Measurements from ENCODE around the gene CHPT1. TPM values are rescaled to one million over a fixed set of nuclear protein-coding genes. Genes with fewer than 3 reads are reported as not detected.

The CHPT1 gene
- 31.8 TPM for total RNA-seq

DNA sequence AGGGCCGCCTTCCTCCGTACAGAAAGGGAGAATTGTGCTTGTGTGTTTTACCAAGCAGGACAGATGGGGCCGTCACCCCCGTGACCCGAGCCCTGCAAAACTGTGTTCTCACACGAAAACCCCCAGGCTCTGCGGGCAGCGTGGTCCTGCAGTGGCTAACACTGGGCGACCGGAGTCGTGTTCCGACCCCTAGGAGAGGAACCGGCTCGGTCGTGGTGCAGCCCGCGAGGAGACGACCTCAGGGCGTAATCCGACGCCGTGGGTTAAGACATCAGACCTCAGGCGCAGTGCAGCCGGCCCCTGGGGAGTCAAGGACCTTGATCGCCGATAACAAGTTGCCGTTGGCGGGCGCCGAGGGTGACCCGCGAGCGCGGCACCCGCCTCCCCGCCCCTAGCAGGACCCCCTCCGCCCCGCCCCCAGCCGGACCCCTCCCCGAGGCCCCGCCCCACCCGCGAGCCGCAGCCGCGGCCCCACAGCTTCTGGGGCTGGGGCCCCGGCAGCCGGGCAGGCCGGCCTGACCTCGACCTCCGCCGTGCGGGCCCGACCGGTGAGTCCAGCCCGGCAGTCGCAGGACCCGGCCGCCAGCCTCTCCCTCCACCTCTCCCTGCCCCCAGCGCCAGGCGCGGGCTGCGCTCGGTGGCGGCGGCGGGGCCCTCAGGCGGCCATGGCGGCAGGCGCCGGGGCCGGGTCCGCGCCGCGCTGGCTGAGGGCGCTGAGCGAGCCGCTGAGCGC, at the start of gene CHPT1:
Gene CHPT1 (plus strand): TSS at position 444 of the 733 bp plus-strand sequence. CDS start 222 bp downstream, at position 666.

DNA sequence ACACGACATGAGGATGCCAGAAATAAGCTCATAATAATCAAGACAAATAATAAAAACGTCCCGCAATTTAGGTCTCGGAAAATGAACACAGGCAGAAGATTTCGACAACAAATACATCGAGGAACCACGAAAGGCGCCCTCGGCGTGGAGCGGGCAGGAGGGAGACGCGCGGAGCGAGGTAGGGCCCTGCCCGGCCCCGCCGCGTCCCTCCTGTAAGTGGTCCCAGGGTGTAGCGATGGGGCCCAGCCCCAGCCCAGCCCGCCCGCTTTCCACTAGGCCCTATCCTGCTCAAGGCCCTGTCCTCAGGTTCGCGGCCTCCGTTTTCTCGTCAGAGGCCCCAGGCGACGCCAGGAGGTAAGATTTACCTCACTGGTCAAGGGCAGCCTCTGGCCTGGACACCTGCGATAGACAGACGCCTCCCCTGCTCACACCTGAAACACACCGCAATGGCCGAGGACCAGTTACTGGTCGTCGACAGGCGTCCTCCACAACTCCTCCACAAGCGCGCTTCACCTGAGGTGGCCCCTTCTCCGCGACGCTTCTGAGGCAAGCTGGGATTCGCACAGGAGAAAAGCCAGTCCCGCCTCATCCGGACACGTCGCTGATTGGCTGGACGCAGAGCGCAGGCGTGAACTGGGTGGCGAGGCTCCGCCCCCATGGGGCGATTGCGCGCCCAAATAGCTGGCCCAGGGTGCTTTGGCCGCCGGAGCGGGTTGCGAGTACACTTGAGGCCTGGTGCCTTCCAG, 41.7 kb downstream of the CHPT1 start, which contains the start of gene SYCP3:
Gene SYCP3 (minus strand): TSS at position 543 of the 746 bp plus-strand sequence. CDS start 1,527 bp downstream, outside the sequence.

Small RNA genes within 50 kb of the gene (small RNA-seq; reads per million reads assigned to genes)
- gene RNU6-101P (not detected), gene RNY1P16 (not detected)

Other genes with a start within 250 kb of the CHPT1 start
- gene SPIC, start 222.3 kb upstream of the CHPT1 start, total RNA-seq: not detected
- gene MYBPC1, start 102.7 kb upstream of the CHPT1 start, total RNA-seq: 27.7 TPM
- 0.46 TPM for gene SYCP3, start 41.8 kb downstream of the CHPT1 start, total RNA-seq
- 125 TPM for gene GNPTAB, start 133.3 kb downstream of the CHPT1 start, total RNA-seq
- gene DRAM1, start 179.9 kb downstream of the CHPT1 start, total RNA-seq: 1.2 TPM